Stimulated activated CD8-positive, alpha-beta memory T cell treated with anti-CD3 and anti-CD28 coated beads, Interleukin-15, amount 100 ng/mL, for 4 hours (primary cell): Measurements from ENCODE around the gene IFNL2.

Experiments used
- DNase-seq, 2 donors: peaks; one replicate each; pipeline ENCODE4 v3.0.0-alpha.2; 2020; ENCODE audit warnings: low read depth in 2 of 2

IFNL2 gene

DNA sequence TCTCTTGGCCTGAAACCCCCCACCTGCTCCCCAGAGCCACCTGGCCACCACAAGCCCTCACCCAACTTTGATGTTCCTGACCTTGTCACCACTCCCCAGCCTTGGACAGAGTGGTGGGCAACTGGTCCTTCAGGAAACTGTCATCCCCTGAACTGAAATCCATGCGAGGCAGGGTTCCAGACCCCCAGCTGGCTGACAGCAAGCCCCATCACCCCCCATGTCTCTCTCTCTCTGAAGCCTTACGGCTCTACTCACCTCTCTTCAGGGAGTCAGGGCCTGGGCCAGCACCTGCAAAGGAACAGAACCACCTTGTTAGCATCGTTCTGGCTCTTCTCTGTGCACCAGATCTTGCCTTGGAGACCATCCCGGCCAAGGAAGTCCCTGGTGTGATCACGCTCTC, 49.9 kb downstream of the IFNL2 start:
- no peak for DNase-seq

DNA sequence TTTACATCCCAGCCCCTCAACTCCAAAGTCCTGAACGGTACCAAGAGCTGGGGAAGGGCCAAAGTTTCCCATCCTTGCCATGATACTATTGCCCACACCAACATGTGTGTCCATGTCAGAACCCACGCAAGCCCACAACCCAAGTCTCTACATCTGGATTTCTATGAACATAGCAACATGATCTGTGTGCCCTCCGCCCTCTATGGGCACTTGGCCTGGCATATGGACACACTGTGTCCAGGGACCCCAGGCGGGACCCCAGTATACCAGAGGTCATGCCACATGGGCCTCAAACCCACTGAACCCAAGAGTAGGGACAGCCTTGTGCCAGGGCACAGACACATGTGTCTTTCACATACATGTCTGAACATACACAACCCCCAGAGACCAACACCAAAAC, 50.5 kb downstream of the IFNL2 start:
- DNase-seq: no peak

- DNase-seq: no peak
These were observed 51.1 kb downstream of the IFNL2 start for GRCh38 chr19:39319098-39319891.
